GM23338 (cell line): ENCODE results near the gene MYCL.

Source experiments
- CREB1 ChIP-seq: fragments of 250-450 bp; sonication (Bioruptor Pico); IDR thresholded peaks from 2 replicates; pipeline ENCODE4 v1.5.0; 2020; ENCODE audit warnings: low read depth, mild to moderate bottlenecking, moderate library complexity
- EZH2 ChIP-seq: fragments of 200-600 bp; sonication (generic); IDR thresholded peaks from one replicate; pipeline ENCODE4 v1.8.0; 2017; ENCODE audit warnings: antibody characterized with exemption, mild to moderate bottlenecking, low read depth; ENCODE audit not compliant: unreplicated experiment
- EZH2phosphoT487 ChIP-seq: fragments of 200-600 bp; sonication (generic); IDR thresholded peaks from one replicate; pipeline ENCODE4 v1.8.1; 2018; ENCODE audit warnings: antibody characterized with exemption; ENCODE audit not compliant: unreplicated experiment
- JUNB ChIP-seq: IDR thresholded peaks from one replicate; pipeline ENCODE4 v1.6.1; 2016; ENCODE audit warnings: antibody characterized with exemption; ENCODE audit not compliant: unreplicated experiment
- NANOG ChIP-seq: IDR thresholded peaks from 2 replicates; pipeline ENCODE4 v1.6.1; 2016; ENCODE audit warnings: antibody characterized with exemption, borderline replicate concordance
- POLR2AphosphoS5 ChIP-seq: IDR thresholded peaks from 2 replicates; pipeline ENCODE4 v1.6.1; 2016; ENCODE audit warnings: antibody characterized with exemption, low read depth
- STAT1 ChIP-seq: IDR thresholded peaks from one replicate; pipeline ENCODE4 v1.6.1; 2016; ENCODE audit warnings: antibody characterized with exemption; ENCODE audit not compliant: unreplicated experiment
- ZNF114 ChIP-seq: fragments of 250-450 bp; sonication (Bioruptor Pico); IDR thresholded peaks from 2 replicates; pipeline ENCODE4 v1.5.0; 2020; ENCODE audit warnings: mild to moderate bottlenecking, moderate library complexity
- ZNF331 ChIP-seq: fragments of 250-450 bp; sonication (Bioruptor Pico); IDR thresholded peaks from 2 replicates; pipeline ENCODE4 v1.5.0; 2020; ENCODE audit warnings: low read depth, mild to moderate bottlenecking, moderate library complexity
- TF ChIP-seq, protein P1 (sequence below): IDR thresholded peaks from one replicate; pipeline ENCODE4 v1.6.1; 2018; ENCODE audit warnings: antibody characterized with exemption; ENCODE audit not compliant: unreplicated experiment
- TF ChIP-seq, protein P2 (sequence below), 2 experiments: fragments of 200-600 bp in 1 of 2; sonication (generic) in 1 of 2; conservative IDR thresholded peaks; 2 replicates each; pipeline versions ENCODE4 v1.5.1 to v1.6.1; 2016 to 2017; ENCODE audit warnings: antibody characterized with exemption in 2 of 2, low read depth in 2 of 2, mild to moderate bottlenecking in 2 of 2, moderate library complexity in 1 of 2
- TF ChIP-seq, protein P3 (sequence below): fragments of 250-450 bp; sonication (Bioruptor Pico); IDR thresholded peaks from 2 replicates; pipeline ENCODE4 v1.5.0; 2020; ENCODE audit warnings: mild to moderate bottlenecking, moderate library complexity
- TF ChIP-seq, protein P4 (sequence below): IDR thresholded peaks from 2 replicates; pipeline ENCODE4 v1.6.1; 2016; ENCODE audit warnings: antibody characterized with exemption

DNA sequence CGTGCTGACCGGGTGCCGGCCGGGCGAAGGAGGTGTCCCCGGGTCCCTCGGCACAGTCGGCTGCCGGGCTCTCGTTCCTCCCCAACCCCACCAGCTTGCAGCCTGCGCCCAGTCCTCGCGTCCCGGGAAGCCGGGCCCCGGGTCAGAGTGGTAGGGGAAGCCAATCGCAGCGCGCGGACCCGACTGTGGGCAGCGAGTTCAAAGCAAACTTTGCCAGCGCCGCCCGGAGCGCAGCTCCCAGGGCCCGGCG is 328 bp downstream of the MYCL start:
- TF ChIP-seq, protein P1, sequence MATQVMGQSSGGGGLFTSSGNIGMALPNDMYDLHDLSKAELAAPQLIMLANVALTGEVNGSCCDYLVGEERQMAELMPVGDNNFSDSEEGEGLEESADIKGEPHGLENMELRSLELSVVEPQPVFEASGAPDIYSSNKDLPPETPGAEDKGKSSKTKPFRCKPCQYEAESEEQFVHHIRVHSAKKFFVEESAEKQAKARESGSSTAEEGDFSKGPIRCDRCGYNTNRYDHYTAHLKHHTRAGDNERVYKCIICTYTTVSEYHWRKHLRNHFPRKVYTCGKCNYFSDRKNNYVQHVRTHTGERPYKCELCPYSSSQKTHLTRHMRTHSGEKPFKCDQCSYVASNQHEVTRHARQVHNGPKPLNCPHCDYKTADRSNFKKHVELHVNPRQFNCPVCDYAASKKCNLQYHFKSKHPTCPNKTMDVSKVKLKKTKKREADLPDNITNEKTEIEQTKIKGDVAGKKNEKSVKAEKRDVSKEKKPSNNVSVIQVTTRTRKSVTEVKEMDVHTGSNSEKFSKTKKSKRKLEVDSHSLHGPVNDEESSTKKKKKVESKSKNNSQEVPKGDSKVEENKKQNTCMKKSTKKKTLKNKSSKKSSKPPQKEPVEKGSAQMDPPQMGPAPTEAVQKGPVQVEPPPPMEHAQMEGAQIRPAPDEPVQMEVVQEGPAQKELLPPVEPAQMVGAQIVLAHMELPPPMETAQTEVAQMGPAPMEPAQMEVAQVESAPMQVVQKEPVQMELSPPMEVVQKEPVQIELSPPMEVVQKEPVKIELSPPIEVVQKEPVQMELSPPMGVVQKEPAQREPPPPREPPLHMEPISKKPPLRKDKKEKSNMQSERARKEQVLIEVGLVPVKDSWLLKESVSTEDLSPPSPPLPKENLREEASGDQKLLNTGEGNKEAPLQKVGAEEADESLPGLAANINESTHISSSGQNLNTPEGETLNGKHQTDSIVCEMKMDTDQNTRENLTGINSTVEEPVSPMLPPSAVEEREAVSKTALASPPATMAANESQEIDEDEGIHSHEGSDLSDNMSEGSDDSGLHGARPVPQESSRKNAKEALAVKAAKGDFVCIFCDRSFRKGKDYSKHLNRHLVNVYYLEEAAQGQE: no peak
- TF ChIP-seq, protein P2, sequence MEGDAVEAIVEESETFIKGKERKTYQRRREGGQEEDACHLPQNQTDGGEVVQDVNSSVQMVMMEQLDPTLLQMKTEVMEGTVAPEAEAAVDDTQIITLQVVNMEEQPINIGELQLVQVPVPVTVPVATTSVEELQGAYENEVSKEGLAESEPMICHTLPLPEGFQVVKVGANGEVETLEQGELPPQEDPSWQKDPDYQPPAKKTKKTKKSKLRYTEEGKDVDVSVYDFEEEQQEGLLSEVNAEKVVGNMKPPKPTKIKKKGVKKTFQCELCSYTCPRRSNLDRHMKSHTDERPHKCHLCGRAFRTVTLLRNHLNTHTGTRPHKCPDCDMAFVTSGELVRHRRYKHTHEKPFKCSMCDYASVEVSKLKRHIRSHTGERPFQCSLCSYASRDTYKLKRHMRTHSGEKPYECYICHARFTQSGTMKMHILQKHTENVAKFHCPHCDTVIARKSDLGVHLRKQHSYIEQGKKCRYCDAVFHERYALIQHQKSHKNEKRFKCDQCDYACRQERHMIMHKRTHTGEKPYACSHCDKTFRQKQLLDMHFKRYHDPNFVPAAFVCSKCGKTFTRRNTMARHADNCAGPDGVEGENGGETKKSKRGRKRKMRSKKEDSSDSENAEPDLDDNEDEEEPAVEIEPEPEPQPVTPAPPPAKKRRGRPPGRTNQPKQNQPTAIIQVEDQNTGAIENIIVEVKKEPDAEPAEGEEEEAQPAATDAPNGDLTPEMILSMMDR (conservative IDR thresholded peaks at IDR 0.05; ENCODE audit: low read depth in 2 of 2): no peak
- TF ChIP-seq EZH2phosphoT487 (no peak), EZH2 (no peak), CREB1 (CRISPR knock-in tag) (no peak), POLR2AphosphoS5 (no peak), JUNB (no peak), ZNF114 (no peak), NANOG (no peak), ZNF331 (CRISPR knock-in tag) (no peak), STAT1 (no peak)
- TF ChIP-seq, protein P3, sequence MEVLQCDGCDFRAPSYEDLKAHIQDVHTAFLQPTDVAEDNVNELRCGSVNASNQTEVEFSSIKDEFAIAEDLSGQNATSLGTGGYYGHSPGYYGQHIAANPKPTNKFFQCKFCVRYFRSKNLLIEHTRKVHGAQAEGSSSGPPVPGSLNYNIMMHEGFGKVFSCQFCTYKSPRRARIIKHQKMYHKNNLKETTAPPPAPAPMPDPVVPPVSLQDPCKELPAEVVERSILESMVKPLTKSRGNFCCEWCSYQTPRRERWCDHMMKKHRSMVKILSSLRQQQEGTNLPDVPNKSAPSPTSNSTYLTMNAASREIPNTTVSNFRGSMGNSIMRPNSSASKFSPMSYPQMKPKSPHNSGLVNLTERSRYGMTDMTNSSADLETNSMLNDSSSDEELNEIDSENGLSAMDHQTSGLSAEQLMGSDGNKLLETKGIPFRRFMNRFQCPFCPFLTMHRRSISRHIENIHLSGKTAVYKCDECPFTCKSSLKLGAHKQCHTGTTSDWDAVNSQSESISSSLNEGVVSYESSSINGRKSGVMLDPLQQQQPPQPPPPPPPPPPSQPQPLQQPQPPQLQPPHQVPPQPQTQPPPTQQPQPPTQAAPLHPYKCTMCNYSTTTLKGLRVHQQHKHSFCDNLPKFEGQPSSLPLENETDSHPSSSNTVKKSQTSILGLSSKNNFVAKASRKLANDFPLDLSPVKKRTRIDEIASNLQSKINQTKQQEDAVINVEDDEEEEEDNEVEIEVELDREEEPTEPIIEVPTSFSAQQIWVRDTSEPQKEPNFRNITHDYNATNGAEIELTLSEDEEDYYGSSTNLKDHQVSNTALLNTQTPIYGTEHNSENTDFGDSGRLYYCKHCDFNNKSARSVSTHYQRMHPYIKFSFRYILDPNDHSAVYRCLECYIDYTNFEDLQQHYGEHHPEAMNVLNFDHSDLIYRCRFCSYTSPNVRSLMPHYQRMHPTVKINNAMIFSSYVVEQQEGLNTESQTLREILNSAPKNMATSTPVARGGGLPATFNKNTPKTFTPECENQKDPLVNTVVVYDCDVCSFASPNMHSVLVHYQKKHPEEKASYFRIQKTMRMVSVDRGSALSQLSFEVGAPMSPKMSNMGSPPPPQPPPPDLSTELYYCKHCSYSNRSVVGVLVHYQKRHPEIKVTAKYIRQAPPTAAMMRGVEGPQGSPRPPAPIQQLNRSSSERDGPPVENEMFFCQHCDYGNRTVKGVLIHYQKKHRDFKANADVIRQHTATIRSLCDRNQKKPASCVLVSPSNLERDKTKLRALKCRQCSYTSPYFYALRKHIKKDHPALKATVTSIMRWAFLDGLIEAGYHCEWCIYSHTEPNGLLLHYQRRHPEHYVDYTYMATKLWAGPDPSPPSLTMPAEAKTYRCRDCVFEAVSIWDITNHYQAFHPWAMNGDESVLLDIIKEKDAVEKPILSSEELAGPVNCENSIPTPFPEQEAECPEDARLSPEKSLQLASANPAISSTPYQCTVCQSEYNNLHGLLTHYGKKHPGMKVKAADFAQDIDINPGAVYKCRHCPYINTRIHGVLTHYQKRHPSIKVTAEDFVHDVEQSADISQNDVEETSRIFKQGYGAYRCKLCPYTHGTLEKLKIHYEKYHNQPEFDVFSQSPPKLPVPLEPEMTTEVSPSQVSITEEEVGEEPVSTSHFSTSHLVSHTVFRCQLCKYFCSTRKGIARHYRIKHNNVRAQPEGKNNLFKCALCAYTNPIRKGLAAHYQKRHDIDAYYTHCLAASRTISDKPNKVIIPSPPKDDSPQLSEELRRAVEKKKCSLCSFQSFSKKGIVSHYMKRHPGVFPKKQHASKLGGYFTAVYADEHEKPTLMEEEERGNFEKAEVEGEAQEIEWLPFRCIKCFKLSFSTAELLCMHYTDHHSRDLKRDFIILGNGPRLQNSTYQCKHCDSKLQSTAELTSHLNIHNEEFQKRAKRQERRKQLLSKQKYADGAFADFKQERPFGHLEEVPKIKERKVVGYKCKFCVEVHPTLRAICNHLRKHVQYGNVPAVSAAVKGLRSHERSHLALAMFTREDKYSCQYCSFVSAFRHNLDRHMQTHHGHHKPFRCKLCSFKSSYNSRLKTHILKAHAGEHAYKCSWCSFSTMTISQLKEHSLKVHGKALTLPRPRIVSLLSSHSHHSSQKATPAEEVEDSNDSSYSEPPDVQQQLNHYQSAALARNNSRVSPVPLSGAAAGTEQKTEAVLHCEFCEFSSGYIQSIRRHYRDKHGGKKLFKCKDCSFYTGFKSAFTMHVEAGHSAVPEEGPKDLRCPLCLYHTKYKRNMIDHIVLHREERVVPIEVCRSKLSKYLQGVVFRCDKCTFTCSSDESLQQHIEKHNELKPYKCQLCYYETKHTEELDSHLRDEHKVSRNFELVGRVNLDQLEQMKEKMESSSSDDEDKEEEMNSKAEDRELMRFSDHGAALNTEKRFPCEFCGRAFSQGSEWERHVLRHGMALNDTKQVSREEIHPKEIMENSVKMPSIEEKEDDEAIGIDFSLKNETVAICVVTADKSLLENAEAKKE: no peak
- TF ChIP-seq, protein P4, sequence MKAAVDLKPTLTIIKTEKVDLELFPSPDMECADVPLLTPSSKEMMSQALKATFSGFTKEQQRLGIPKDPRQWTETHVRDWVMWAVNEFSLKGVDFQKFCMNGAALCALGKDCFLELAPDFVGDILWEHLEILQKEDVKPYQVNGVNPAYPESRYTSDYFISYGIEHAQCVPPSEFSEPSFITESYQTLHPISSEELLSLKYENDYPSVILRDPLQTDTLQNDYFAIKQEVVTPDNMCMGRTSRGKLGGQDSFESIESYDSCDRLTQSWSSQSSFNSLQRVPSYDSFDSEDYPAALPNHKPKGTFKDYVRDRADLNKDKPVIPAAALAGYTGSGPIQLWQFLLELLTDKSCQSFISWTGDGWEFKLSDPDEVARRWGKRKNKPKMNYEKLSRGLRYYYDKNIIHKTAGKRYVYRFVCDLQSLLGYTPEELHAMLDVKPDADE: no peak
